GM18858 (cell line): ENCODE measurements around the gene NR2F2.
A peak's percentile ranks its signal among the peaks of the same experiment; 100 is the strongest.

ENCODE experiments used
- ATAC-seq: cut with Tn5 transposase; IDR thresholded peaks from one replicate; pipeline ENCODE4 v1.9.1; 2021; ENCODE audit not compliant: unreplicated experiment

The NR2F2 gene

DNA sequence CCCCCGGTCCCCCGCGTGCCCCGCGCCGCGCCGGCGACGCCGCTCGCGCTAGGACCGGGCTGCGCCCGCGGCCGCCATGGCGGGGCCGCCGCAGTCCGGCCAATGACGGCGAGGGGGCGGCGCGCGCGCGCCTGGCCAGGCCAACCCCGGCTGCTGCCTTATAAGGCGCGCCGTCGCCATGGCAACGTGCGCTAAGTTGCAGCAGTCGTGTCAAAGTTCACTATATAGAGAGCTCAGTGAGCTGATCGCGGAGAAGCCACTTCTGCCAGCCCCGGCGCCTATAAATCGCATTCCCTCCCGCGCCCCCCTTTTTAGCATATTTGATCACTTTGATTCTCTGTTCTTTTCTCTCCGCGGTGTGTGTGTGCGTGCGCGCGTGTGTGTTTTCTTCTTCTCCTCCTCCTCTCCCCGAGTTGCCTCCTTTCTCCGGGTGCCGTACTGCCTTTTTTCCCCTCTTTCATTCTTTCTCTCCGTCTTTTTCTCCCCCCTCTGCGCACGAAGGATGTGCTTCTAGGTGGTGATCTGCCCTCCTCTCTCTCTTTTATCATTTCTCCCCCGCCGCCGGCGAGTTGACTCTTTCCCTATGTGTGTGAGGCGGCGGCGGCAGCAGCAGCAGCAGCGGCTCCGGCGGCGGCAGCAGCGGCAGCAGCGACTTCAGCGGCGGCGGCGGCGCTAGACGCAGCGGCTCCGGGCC is at the start of gene NR2F2:
Gene NR2F2 (plus strand): TSS at position 251 of the 694 bp plus-strand sequence. CDS start 1,406 bp downstream, outside the sequence.
- ATAC-seq, result peak; percentile 74

DNA sequence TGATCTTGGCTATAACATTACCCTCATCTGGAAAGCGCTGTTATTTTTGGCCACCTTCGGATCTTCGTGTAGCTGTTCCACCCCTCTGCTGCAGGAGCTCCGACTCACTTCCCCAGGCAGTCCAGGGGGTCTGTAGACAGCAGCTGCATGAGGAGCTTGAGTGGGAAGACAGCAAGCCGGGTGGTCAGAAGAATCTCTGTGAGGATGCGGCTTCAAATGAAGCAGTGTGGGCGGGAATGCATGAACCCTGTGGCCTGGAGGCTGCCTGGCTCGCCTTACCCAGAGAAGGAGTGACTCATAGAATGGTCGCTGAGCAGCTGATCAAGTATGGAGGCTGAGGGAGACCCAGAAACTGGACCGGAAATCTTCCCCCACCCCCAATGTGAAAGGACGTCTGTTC is 45.2 kb upstream of the NR2F2 start:
- no peak for ATAC-seq

DNA sequence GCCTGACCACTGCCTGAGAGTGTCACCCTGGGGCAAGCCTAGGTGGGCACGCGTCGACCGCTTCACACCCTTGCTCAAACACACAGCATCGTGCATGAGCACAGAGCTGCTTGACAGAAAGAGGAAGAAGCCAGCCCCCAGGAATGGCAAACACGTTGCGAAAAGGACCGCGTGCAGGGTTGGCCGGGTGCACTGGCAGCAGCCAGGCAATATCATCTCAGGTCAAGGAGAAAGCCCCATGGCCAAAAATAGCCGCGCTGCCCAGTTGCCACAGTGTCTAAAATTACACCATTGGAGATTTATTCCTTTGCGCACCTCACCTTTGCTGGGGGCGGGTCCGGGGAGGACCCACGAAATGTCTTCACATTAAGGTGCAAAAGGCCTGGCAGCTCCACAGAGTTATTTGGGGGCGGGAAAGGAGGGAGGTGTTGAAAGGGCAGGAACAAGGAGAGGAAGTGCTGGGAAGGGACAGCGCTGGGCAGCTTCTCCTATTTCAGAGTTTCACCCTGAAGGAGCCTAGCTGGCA is 44.7 kb upstream of the NR2F2 start:
- no peak for ATAC-seq

DNA sequence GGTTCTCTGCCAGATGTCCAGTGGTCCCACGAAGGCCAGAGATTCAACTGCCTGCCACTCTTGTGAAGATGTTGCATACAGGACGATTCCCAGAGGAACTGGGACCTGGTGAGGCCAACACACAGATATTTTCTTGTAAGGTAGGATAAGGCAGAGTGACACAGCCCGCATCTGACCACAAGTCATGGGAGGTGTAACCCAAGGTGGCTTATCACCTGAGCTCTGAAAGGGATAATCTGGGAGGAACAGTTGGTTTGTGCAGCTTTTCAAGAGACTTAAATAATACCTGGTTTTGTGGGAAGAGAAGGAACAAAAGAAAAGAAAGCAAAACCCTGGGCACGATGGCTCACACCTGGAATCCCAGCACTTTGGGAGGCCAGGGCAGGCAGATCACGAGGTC is 39.8 kb upstream of the NR2F2 start:
- ATAC-seq, result no peak

DNA sequence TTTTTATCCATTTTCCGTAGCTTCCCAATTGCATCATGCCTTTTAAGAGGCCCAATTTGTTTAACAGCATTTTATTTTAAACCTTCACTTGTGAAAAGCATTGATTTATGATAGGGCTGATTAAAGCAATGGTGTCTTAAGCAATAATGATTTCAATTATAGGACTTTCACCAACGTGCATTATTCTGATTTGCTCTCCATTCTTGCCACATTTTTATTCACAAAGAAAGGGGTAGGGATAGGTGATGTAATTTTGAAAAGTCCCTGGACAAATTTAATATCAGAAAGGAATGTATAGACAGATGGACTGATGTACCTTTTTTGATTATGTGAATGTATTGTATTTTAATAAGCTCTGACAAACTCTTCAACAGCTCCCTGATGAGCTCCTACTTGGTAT is 37.9 kb upstream of the NR2F2 start:
- no peak for ATAC-seq

DNA sequence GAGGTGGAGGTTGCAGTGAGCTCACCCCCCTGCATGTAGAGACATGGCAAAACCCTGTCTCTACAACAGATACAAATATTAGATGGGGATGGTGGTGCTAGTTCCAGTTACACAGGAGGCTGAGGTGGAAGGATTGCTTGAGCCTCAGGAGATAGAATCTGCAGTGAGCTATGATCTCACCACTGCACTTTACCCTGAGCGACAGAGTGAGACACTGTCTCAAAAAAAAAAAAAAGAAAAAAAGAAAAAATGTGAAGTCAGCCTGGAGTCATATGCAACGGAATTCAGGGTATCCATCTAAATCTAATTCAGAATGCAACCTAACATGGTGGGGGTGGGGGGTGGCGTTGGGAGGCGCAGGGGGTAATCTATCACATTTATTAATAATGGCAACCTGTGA is 37.1 kb upstream of the NR2F2 start:
- ATAC-seq, result no peak

DNA sequence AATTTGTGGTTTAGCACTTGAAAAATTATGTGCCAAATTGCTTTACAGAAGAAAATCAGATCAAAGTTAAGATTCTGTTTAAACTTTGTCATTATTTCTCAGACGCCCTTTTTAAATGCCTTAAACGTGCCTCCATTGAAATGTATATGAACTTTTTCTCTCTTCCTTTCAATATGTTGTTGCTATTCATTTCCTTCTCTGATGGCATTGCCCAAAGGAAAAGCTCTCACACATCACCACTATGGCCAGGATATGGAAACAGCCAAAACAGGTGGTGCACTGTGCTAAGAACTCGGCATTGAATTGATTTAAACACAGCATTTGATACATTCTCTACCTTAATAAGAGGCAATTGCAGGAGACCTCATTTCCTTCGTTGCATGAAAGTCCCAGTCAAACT is 35.7 kb upstream of the NR2F2 start:
- ATAC-seq, result no peak

DNA sequence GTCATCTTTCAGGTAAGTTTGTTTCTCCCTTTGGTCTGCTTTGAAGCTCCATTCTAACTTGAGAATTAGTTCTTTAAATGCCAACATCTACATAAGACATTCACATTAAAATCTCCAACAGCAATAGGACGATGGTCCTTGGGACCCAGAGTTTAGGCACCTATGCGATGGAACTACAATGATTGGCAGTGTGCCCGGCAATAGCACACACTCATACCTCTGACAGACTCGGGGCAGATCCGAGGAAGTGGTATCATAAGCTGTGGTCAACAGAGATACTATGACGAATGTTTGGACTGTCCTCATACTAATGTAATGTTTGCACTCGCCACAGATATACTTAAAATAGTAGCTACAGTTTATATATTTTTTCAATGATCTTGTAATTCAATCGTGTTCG is 34.2 kb upstream of the NR2F2 start:
- no peak for ATAC-seq

DNA sequence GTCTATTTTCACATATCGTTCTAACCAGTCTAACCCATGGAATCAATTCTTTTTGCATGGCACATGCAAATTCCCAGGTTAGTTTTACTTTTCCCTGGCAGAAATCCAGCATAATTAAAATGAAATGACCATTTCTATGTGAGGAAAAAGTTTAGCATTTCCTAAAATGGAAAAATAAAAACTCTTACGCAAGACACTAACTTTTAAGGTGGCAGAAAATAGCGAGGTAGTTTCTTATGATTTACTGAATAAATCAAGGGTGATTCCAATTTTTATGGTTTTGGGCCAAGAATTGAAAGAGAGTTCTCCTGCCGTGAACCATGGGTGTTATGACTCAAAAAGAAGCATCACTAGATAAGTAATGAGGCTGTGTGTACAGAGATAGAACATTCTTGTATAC is 32.7 kb upstream of the NR2F2 start:
- ATAC-seq, result no peak

DNA sequence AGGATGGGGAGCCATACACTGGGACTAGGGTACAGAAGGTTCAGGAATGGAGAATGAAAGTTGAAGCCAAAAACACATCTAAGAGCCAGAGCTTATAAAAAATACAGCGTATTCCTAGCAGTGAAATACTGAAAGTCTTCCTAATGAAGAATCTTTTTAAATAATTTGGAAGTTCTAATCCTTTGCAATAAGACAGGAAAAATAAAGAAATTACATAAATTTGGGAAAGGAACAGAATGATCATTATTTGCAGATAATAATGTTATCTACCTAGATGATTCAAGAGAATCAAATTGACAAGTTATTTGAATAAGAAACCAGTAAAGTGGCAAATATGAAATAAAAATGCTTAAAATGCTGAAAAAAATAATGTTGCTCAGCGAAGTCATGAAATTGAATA is 32.3 kb upstream of the NR2F2 start:
- ATAC-seq, result no peak

DNA sequence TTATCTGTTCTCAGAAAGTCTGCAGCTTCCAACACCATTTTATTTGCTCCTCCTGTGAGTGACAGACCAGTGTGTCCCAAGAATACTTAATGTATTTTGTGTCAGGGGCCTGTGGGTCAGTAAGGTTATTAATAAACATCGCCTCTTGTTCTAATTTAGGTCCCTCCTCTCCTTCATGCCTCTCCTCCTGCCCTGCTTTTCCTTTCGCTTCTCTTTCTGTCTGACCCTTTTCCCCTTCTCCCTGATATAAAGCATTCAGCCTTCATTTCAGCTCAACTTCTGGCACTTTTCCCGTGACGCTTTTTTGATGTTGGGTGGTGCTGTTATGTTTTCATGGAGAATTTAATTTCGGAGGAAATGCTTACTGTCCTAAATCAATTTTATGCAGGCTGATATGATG is 29.7 kb upstream of the NR2F2 start:
- ATAC-seq, result no peak

DNA sequence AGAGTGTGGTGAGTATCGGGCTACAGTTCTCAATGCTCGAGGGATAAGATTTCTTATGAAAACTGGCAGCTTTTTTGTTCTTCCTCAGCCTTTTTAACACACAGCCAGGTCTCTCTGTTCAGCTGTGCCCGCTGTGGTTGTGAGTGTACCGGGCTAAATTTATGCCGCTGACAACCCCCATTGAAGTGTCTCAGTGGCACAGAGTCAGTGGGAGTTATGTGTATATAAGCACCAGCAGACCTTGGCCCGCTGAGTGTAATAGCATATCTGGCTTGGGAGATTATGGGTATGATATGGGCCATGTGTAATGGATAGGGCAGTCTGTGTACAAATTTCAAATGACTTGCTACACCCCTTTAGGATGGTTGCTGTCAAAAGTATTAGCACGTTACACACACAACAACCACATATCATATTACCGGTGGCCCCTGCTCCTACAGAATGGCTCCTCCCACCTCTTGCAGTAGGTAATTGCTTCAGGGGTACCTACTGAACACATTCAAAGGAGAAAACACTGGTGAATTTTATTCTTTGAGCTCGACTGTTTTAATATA is 26.9 kb upstream of the NR2F2 start:
- no peak for ATAC-seq

DNA sequence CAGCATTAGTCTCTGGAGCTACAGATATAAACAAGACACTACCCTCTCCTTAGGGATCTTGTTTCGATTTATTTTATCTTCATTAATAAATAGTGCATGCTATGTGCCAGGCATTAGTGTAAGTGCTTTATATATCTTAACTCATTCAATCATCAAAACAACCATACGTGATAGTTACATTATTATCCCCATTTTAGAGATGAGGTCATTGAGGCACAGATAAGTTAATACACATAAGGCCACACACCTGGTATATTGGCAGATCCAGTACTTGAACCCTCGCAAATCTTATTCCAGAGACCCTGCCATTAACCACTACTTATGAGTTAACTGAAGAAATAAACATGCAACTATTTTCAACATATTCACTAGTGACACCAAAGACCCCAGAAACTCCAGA is 25.7 kb upstream of the NR2F2 start:
- ATAC-seq, result no peak

DNA sequence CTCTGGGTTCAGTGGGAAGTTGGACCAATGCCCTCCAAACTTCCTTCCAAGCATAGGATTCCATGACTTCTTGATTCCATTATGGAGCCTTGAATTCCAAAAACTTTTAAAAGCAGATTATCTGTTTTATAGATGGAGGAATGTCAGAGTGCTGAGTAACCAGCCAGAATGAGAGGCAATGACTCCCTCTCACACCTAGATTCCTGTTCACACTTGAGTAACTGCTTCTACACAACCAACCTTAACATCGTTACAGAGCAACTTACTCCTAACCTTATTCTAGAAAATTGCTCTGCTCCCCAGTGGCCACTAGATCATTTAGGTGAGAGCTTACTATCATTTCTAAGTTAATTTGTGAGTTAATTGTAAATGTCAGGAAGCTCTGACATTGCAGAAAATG is 24.2 kb upstream of the NR2F2 start:
- ATAC-seq, result no peak

DNA sequence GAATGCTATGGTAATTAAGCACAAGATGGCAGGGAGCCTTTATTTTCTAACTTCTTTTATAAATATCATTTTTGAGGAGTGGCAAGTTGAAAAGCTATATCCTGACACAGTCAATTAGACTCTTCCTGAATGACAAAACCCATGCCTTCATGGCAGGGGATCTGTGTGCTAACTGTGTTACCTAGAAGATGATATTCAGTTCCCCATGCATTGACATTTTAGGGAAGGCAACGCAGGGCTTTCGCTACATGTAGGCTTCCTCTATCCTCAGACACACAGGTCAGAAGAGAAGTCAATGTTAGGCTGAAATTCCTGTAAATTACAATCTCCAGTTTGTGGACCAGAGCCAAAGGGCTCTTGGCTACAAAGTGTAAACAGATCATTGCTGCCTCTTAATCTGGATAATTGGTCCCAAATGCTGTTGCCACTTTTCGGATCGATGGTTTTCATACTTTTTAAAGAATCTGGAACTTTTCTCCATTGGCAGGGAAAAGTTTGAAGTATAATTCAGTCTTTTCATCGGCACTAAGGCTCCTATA is 22.6 kb upstream of the NR2F2 start:
- no peak for ATAC-seq

DNA sequence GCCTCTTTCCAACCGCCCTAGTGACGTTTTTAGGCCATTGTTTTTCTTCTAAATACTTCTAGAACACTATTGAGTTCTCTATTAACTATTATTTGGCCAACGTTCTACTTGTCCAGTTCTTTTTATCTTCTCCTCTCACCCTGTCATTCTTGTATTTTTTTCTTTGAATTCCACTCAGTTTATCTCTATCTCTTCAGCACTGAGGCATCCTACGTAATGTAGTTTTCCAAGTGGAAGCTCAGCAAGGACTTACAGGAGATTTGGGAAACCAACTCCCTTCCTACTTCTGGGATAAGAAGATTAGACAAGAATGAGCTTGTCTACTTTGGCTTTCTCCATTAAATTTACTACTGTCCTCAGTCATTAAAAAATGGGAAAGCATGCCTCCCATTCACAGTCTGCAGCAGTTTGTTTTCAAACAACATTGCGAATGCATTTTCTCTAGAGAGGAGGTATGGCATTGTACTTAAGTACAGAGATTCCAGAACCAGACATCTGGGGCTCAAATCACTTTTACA is 21.3 kb upstream of the NR2F2 start:
- no peak for ATAC-seq

DNA sequence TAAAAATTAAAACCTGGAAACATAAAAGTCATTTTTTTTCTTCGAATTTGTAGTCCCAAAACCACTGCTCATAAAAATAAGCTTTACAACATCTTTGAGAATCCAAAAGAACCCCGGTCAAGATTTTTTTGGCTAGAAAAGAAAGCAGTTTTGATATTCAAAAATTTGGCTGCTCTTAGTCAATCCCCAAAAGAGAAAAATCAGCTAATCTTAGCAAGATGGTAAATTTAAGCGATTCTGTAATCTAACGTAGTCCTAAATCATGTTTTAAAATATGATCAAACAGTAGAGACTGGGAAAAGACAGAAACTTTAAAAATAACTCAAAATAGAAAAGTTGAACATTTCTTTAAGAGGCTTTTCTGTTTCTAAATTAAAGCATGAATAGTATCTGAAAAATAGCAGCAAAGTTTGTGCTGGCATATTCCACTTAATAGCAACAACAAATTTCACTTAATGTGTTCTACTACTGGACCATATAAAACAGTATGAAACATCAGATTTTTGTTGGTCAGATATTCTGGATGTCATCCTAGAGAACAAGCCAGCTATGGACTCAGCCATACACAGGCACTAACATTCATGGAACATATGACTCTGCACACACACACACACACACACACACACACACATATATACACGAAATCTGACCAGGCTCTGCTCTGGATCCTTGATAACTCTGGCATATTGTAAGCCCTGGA is 19.1 kb upstream of the NR2F2 start:
- ATAC-seq, result no peak

DNA sequence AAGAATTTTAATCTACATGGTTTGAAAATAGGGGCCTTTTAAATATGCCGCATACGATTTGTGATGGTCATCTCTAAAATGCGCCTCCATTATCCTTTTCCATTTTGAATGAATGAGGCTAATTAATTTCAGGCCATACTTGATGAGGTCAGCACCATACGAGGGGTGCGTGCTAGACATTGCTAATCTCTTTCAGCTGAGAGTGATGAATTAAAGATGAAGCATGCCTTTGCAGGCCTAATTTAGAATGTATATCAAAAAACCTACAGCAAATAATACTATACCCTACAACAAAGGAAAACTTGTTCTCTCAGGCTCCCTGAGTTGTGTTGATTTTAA is 18.6 kb upstream of the NR2F2 start:
- ATAC-seq, result no peak

DNA sequence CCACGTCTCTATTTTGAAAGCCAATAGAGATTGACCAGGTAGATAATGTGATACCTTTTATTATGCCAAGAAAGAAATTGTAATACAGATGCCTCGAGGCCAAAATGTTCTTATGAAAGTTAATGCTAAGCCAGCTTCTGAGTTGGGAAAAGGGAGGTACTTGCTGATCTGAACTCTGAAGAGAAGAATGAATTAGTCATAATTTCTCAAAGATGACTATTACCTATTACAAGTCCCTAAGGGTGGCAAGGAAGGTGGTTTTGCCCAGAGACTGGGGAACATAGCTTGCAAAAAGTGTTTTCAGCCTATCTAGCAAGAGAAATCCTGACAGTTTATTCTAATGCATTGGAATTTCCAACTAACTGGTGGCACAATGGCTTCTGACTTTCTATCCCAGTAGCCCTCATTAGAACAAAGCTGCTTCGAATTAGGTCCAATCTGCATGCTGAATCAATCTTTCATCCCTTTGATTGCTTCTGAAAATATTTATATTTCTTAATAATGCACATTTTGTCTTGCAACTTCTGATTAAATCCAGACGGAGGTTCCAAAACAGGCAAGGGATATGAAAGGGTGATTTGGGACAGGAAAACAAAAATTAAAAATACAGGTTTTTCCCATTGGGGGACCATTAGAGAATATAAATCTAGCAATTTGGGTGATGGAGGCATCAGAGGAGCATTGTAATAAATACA is 17.7 kb upstream of the NR2F2 start:
- no peak for ATAC-seq

DNA sequence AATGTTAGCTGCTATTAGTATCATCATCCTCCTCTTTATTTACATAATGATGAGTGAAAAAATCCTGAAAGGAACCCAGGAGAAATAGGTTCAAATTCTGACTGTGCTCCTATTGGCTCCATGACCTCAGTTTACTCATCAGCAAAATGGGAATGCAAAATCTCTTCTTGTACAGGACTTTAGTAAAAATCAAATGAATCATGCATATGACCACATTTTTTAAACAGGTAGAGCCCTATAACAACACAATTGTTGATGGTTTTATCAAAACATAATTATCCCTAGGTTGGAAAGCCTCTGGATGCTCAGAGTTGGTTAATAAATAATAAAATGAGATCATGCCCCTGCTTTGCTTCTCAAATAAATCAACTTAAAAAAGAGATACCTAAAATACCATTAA is 16.0 kb upstream of the NR2F2 start:
- no peak for ATAC-seq

DNA sequence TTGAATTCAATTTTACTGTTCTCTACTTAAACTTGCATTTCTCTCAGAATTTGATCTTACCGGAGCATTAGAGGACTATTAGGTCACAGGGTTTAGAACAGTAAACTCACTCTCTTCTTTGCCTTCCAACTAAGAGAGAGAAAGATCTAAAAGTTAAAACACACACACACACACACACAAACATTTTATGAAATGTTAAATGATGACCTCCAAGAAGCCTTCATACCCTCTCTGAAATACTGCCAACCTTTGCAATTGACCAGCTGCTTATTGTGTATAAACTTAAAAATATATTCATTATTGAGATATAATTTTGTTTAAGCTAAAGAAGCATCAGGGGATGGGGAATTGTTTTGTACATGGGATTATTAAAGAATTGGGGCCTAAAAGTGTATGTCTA is 15.5 kb upstream of the NR2F2 start:
- no peak for ATAC-seq
